Fibroblast of gingiva (primary cell): Measurements from ENCODE around the gene NECTIN1.
"Not testable (repeated sequence)": the region's sequence is repeated elsewhere in the genome, so short reads cannot be mapped to it uniquely, and the experiment has no call there.

Experiments
- DNase-seq: peaks from one replicate; pipeline ENCODE4 v3.0.0-alpha.2; 2011; ENCODE audit warnings: low read depth

NECTIN1 gene

DNA sequence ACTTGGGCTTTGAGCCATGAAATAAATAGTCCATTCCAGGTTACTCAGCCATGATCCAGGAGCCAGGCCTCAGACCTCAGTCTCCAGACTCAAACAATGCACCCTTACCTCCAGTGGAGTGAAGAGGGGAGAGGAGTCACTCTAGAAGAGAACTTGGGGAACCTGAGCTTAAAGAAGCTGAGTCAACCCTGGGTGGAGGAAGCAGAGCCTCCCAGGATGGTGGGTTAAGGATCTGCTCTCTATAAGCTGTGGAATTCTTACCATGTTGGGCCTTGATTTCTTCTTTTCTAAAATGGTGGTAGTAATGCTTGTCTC, 113.2 kb downstream of the NECTIN1 start:
- DNase-seq: no peak

DNA sequence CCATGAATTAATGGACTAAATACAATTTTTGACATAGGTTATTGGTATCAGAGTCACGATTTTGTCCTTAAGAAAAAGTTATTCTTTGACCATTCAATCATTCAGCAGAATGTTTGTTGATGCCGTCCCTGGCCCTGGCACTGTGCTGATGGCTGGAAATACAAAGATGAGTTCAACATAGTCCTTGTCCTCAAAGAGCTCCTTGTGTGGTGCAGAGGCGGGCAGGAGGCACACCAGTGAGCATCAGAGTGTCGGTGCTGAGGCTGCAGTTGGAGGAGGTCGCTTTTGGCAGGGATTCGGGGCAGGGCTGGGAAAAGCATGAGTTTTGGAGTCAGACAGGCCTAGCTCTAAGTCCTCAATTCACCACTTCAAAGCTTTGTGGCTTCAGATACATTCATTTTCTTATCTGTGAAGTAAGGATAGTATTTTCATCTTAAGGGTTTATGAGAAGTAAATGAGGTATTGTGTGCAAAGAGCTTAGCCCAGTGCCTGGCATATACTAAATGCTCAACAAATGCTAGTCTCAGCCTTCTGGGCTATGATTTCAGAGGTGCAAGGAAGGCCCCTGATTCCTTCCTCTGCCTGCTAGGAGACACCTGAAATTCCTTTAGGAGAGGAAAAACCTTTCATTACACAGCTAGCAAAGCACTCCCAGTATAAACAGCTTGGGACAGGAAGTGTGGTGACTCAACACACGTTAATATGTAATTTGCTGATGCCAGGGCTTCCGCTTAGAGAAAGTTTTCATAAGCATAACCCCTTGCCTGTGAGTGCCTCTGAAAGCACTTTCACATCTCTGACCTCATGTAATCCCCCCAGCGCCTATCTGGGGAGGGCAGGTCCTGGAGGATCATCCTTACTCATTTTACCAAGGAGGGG, 113.8 kb downstream of the NECTIN1 start:
- peak; percentile 21 for DNase-seq

DNA sequence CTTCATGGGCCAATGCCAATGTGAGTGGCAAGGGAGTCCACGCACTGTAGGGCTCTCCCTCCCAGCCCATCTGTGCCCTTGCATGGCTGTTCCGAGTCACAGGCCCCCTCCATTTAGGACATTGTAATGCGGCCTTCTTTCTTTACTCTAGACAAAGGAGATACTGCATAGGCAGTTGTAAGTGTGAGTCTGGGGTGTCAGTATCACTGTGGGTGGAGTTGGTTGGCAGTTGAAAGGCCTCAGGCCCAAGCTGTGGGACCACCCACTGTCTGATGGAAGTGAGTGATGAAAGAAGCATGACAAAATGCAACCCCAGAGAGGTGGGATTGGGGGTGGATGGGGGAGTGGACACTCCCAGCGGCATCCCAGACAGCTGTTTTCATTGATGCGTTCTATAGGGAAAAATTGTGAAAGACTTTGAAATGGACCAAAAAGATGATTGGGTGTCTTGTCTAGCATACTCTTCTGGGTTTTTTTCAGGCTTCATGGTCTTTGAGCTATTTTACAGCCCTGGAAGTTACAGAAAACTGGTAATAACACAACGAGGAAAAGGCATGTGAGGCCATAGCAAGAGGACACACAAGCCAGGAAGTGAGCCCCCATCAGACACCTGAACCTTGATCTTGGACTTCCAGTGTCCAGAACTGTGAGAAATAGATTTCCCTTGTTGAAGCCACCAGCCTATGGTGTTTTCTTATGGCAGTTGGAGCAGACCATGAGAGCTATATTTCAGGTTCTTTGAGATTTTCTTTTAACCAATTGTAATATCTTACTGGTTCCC, 114.6 kb downstream of the NECTIN1 start:
- DNase-seq: no peak

DNA sequence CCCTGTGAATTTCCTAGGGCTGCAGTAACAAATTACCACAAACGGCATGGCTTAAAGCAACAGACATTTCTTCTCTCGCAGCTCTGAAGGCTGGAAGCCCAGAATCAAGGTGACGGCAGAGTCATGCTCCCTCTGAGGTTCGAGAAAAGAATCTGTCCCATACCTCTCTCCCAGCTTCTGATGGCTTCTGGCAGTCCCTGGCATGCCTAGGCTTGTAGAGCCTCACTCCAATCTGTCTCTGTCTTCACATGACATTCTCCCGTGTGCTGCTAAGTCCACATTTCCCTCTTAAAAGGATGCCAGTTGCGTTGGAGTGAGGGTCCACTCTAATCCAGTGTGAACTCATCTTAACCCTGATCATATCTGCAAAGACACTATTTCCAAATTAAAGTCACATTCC, 116.2 kb downstream of the NECTIN1 start:
- no peak for DNase-seq

DNA sequence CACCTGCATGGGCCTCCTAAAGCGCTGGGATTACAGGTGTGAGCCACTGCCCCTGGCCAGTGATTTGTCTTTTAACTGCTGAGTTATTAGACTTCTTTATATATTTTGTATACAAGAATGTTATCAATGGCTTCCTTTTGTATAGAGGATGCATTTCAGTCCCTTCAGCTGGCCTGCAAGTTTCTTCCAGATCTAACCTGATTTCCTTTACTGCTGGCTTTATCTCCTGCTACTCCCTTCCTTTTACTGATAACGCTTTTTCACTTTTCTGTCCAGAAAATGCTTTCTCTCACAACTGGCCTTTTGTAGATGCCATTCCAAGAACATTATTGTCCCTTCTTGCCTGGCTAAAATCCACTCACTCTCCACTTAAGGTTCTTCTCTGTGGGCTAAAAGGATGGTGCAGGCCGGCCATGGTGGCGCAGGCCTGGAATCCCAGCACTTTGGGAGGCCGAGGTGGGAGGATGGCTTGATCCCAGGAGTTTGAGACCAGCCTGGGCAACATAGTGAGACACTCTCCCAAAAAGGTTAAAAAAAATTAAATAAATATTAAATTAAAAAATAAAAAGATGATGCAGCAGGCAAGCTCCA, 118.1 kb downstream of the NECTIN1 start:
- DNase-seq: no peak

DNA sequence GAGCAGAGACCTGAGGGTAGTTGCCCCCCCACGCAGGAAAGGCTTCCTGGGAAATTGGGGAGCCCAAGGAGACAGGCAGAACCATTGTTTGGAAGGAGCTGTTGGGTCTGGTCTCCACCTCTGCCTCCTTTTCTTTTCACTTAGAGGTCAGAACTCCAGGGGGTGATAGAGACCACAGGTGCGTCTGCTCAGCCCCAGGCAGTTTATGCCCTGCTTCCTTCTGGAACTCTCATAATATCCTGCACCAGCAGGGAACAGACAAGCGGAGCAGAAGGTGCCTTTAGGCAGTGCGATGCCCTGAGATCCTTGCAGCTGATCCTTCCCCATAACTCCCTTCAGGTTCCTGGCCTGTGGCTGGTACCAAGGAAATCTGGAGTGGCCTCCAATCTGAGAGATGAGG, 120.2 kb downstream of the NECTIN1 start:
- no peak for DNase-seq

DNA sequence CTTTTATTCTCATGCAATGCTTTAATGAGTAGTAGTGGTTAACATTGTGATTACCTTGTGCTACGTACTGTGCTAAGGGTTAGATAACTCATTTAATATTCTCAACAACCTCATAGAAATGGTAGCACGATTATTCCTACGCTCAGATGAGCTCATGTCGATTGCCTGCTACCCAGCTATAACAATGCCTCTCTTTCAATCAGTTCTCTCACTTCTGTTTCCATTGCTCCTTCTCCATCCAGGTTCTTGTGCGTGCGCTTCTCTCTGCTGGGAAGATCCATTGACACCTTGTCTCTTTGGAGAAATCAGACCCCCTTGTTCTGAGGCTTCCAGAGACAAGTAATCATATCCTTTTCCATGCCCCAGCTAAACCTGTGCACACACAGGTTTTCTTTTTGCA, 120.8 kb downstream of the NECTIN1 start:
- DNase-seq: no peak

DNA sequence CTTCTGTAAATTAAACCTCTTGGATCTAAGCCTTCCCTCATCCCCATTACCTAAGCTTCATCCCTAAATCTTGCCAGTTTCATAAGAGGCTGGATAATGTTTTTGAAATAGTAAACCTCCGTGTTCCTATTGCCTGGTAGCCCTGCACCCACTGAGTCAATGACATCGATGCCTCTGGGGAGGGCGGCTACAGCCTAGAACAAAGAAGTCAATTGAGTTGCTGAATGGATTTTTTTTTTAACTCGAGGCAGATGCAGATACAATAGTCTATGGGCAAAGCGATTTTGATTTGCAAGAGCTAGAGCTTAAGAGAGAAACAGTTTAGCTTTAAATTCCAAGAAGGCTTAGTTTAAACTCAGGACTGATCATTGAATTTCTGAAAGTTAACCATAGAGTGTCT, 121.3 kb downstream of the NECTIN1 start:
- DNase-seq: no peak

DNA sequence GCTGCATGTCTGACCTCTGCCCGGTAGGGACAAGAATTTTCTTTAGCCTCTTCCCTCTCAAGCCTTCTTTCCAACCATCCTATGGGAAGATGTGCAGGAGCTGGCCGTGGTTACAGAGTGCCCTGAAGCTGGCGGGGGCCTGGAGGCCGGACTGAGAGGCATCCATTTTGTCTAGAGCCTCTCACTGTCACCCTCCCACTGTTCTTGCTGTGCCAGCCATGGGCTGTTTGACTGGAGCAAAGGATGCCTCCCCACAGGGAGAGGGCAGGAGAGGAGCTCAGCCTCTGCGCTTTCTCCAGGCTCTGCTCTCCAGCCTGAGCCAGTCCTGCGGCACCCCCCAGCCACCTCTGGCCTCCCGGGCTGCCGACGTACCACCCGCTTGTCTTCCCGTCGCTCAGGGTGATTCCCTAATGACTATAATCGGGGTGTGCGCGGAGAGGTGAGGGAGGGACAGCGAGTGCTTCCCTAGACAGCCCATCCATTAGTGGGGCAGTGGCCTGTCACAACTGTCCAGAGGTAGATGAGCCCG, 123.8 kb downstream of the NECTIN1 start:
- DNase-seq: no peak

DNA sequence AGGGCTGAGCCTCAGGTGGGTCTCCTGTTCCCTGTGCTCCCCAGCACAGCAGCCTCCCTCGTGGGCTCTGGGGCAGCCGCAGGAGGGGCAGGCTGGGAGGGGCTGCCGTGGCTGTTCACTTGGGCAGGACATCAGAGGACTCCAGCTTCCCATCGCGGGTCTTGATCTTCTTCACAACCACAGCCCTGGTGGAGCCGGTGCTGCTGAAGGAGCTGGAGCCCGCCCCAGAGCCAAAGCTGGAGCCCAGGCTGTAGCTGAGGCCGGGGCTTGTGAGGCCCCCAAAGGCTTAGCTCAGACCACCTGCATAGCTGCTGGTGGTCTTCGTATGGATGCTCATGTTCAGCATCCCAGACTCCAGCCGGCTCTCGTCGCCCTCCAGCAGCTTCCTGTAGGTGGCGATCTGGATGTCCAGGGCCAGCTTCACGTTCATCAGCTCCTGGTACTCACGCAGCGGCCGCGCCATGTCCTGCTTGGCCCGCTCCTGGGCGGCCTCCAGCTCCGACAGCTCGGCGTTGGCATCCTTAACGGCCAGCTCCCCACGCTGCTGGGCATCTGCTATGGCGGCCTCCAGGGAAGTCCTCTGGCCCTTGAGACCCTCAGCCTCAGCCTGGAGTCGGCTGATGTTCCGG, 126.1 kb downstream of the NECTIN1 start:
- no peak for DNase-seq

DNA sequence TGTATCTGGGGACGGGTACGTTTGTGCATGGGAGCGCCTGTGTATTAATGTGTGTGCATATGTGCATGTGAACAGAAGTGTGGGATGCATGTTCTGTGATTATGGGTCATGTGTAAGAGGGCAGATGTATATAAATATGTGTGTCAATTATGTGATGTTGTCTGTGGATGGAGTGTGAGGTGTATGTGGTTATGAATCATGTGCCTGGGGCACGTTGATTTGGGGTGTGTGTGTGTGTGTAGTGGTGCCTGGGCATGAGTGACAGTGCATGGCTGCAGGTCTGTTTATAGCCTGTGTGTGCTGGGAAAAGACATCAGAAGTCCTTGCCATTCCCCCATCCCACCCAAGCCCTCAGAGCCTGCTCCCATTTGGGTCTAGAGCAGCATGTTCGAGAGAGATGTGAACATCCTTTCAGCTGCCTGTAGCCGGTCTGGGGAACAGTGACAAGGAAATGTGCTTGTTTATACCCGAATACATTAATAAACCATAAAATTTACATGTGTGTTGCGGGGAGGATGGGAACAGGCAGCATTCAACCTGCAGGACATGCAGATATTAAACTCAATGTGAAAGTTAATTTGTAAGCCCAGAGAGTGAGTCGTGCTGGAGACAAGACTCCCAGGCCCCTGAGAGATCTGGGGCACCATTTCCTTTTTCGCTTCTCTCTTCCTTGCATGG, 129.0 kb downstream of the NECTIN1 start:
- no peak for DNase-seq

DNA sequence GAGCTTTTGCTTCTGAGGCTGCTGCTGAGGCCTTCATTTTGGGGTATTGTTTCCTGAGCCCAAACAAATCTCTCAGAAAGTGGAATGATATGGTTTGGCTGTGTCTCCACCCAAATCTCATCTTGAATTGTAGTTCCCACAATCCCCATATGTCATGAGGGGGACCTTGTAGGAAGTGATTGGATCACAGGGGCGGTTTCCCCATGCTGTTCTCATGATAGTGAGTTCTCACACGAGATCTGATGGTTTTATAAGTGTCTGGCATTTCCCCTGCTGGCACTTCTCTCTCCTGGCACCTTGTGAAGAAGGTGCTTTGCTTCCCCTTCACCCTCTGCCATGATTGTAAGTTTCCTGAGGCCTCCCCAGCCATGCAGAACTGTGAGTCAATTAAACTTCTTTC, 133.1 kb downstream of the NECTIN1 start:
- DNase-seq: not testable (repeated sequence)

DNA sequence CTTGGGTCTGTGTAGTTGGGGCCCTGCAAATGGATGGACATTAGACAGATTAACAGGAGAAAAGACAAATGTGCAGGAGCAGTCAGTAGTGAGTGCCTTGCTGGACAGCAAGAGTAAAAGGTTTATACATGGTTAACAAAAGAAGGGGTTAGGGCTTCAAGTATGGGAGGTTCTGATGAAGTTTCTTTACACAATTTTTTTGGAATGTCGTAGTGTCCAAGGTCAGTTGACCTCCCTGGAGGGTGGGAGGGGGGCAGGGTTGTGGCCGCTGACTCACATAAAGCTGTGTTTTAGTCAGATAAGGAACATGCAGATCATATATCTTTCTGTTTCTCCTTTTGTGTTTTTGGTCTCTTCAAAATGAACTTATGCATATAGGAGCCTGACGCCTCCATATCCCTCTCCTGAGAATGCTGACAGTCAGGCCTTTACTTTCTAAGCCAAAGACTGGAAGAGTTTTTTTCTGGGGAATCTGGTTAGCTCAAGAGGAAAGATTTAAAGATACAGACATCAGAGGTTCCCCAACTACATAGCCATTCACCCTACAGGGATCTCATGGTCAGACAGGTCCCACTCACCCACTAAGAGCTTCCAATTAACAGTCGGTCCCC, 134.3 kb downstream of the NECTIN1 start:
- DNase-seq: peak; percentile 51

DNA sequence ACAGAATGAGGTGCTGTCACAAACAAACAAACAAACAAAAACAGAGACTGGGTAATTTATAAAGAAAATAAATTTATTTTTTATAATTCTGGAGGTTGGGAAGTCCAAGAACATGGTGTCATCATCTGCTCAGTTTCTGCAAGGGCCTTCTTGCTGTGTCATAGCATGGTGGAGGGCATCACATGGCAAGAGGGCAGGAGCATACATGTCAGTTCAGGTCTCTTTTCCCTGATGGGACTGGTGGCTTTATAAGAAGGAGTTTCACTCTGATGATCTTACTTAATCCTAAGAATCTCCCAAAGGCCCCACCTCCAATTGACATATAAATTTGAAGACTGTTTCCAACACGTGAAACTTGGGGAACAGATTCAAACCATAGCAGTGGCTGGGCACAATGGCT, 135.7 kb downstream of the NECTIN1 start:
- DNase-seq: no peak

DNA sequence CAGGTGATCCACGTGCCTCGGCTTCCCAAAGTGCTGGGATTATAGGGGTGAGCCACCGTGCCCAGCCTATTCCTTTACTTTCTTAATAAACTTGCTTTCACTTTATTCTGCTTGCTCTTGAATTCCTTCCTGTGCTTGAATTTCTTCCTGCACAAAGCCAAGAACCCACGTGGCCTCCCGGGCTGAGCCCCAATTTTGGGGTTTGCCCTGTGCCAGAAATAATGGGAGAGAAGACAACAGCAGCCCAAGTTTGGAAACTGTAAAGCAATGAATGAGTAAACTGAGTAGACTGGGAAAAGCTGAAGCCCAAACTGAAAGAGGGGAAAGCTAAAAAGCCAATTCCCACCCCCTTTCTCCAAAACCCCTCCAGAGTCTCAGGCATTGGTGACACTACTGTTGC, 136.4 kb downstream of the NECTIN1 start:
- DNase-seq: peak; percentile 62

DNA sequence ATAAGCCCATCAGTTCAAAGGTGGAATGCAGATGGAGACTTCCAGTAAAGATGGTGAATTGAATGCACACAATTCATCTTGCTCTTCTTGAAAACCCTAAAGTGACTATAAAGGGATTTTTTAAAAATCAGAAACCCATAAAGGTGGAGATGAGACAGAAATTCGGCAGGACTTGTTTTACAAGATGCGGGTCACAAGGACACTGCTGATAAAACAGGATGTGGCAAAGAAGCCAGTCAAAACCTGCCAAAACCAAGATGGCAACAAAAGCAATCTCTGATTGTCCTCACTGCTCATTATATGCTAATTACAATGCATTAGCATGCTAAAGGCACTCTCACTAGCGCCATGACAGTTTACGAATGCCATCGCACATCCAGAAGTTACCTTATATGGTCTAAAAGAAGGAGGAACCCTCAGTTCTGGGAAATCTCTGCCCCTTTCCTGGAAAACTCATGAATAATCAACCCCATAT, 137.1 kb downstream of the NECTIN1 start:
- no peak for DNase-seq

DNA sequence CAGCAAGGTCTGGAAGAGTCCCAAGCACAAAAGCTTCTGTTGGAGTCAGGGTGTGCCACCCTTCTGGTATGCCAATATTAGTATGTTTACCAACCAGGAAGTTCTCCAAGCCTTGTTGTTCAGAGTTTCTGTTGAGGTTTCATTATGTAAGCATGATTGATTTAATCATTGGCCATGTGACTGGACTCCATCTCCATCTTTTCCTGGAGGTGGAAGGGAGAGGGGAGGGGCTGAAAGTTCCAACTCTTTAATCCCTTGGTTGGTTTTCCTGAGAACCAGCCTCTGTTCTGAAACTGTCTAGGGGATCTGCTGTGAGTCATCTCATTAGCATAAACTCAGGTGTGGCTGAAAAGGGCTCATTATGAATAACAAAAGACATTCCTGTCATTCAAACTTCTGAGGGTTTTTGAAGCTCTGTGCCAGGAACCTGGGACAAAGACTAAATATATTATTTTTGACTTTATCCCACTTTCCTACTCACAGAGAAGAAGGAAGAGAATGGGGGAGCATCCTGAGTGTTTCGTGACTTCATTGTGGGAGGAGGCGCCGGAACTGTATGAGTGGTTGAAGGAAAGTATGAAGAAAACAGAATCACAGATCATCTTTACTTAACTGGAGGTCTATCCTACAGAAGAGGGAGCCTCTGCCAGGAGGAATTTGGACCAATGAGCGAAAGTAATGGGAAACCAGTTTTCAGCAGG, 138.2 kb downstream of the NECTIN1 start:
- no peak for DNase-seq

DNA sequence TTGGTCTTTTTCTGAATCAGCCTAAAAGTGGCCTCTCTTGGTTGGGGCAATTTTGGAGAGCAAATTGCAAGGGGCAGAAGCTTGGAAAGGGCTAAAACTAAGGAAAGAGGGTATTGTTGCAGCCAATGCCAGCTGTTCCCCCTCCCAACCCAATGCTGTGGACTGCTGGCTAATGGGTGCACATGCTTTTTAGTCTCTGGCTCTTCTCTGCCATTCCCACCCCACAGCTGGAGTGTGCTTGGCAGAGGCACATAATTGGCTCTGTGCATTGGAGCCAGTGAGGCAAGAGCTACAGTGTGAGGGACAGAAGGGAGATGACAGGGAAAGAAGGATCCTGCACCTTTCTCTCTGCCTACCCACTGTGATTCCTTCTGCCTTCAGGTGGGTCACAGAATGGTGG, 140.0 kb downstream of the NECTIN1 start:
- DNase-seq: no peak
